Midbrain (tissue), 1 donor: ENCODE results near the gene OPRL1.
"Not testable (repeated sequence)": the region's sequence is repeated elsewhere in the genome, so short reads cannot be mapped to it uniquely, and the experiment has no call there.

ENCODE experiments used
- DNase-seq: peaks from one replicate; lab custom pipeline; 2025; lab: John Stamatoyannopoulos, UW

The OPRL1 gene

DNA sequence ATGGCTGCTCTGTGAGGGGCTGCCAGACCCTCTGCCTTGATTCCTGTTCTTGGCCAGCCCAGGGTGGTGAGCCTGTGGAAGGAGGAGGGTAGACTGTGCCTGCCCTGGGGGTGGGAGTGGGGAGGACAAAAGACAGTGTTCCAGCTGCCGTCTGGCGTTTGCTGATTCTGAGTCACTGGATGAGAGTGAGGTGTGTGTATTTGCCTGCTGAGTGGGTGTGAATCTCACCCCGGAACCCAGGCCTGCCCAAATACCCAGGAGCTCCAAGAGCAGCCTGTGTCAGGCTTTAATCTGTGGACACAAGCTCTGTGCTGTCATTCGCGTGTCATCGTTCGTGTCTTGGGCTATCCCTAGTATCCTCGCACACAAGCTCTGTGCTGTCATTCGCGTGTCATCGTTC lies 6.9 kb downstream of the OPRL1 start:
- DNase-seq: no peak

DNA sequence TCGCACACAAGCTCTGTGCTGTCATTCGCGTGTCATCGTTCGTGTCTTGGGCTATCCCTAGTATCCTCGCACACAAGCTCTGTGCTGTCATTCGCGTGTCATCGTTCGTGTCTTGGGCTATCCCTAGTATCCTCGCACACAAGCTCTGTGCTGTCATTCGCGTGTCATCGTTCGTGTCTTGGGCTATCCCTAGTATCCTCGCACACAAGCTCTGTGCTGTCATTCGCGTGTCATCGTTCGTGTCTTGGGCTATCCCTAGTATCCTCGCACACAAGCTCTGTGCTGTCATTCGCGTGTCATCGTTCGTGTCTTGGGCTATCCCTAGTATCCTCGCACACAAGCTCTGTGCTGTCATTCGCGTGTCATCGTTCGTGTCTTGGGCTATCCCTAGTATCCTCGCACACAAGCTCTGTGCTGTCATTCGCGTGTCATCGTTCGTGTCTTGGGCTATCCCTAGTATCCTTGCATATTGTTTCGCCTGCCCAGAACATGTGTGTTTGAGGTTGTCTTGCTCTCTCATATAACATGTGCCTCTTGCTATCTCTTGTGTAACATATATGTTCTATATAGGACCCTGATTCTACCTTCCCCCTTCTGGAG lies 7.4 kb downstream of the OPRL1 start:
- not testable (repeated sequence) for DNase-seq

DNA sequence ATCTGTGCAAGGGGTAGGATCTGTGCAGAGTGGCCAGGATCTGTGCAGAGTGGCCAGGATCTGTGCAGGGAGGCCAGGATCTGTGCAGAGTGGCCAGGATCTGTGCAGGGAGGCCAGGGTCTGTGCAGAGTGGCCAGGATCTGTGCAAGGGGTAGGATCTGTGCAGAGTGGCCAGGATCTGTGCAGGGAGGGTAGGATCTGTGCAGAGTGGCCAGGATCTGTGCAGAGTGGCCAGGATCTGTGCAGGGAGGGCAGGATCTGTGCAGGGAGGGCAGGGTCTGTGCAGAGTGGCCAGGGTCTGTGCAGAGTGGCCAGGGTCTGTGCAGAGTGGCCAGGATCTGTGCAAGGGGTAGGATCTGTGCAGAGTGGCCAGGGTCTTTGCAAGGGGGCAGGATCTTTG lies 8.7 kb downstream of the OPRL1 start:
- DNase-seq: not testable (repeated sequence)

- peak; percentile 9 for DNase-seq
Observed at GRCh38 chr20:64090165-64090564, 10.3 kb downstream of the OPRL1 start.

DNA sequence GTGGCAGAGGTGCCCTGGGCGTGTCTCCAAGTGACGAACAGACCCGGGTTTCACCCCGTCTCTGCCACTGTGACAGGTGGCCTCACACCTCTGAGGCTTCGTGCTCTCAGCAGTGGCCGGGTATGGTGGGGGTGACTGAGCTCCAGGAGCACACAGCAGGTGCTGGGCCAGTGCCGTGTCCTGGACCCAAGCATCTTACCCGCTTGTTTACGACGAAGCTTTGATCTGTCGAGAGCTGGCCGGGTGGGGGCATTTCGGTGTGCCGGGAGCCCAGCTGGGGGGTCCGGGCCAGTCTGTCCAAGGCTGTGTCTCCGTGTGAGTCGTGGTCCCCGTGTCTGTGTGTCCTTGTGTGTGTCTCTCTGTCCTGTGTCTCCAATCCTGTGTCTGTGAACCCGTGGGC lies 11.5 kb downstream of the OPRL1 start:
- DNase-seq: no peak

GRCh38 chr20:64091770-64092169 lies 11.9 kb downstream of the OPRL1 start:
- DNase-seq: no peak

DNA sequence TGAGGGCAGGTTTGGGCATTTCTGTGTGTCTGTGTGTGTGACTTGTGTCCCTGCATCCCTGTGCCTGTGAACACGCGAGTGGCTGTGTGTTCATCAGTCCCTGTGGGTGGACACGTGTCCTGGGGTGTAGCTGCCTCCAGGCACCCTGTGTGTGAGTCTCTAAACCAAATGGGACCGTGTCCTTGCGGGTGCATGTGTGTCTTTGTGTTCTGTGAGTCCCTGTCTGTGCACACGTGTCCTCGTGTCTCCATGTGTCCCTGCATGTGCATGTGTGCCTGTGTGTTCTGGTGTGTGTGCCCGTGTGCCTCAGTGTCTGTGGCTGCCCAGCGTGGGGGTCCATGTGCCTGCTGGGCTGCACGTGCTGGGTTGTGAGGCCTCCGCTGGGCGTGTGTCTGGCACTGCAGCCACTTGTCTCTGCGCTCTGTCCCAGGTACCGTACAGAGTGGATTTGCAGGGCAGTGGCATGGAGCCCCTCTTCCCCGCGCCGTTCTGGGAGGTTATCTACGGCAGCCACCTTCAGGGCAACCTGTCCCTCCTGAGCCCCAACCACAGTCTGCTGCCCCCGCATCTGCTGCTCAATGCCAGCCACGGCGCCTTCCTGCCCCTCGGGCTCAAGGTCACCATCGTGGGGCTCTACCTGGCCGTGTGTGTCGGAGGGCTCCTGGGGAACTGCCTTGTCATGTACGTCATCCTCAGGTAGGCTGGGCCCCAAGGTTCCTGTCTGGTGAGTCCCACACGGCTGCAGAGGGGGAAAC lies 12.6 kb downstream of the OPRL1 start:
- DNase-seq: no peak

DNA sequence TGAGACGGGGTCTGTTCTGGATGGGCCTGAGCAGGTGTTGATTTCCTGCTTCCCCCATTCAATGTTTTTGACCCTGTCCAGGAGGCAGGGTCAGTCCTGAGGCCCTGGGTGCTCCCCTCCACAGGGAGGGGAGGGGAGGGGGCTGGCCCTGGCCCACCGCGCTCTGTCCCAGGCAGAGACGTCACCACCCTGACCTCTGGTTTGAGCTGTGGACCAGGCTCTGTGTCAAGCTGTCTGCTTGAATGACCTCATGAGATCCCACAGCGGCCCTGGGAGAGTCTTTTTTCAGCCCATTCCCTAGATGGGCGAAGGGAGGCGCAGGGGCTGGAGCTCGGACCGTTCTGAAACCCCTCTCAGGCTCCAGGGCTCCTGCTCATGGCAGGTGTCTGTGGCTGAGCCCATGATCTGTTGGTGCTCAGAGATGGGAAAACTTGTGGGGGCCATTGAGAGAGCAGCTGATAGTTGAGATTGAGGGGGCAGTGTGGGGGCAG lies 13.2 kb downstream of the OPRL1 start:
- DNase-seq: no peak

GRCh38 chr20:64095455-64095854 lies 15.6 kb downstream of the OPRL1 start:
- DNase-seq: no peak

DNA sequence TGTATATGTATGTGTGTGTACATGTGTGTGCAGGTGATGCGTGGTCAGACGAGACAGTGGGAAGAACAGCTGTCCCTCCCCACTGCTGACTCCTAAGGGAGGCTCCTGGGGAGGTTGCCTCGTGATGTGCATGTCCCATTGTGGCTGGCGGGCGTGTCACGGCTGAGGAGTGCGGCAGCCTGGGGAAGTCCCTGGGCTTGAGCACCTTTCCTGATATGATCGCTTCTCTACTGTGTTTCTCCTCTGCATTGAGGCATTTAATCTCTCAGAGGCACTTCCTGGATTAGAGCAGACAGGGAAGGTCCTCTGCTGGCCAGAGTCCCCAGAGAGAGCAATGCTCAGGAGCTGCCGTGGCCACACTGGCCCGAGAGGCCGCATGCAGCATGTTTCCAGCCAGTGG lies 16.0 kb downstream of the OPRL1 start:
- no peak for DNase-seq

- no peak for DNase-seq
Observed at GRCh38 chr20:64096535-64096934, 16.7 kb downstream of the OPRL1 start.

DNA sequence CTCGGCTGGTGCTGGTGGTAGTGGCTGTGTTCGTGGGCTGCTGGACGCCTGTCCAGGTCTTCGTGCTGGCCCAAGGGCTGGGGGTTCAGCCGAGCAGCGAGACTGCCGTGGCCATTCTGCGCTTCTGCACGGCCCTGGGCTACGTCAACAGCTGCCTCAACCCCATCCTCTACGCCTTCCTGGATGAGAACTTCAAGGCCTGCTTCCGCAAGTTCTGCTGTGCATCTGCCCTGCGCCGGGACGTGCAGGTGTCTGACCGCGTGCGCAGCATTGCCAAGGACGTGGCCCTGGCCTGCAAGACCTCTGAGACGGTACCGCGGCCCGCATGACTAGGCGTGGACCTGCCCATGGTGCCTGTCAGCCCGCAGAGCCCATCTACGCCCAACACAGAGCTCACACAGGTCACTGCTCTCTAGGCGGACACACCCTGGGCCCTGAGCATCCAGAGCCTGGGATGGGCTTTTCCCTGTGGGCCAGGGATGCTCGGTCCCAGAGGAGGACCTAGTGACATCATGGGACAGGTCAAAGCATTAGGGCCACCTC lies 18.7 kb downstream of the OPRL1 start:
- no peak for DNase-seq

GRCh38 chr20:64099086-64099786 lies 19.4 kb downstream of the OPRL1 start:
- DNase-seq: no peak

DNA sequence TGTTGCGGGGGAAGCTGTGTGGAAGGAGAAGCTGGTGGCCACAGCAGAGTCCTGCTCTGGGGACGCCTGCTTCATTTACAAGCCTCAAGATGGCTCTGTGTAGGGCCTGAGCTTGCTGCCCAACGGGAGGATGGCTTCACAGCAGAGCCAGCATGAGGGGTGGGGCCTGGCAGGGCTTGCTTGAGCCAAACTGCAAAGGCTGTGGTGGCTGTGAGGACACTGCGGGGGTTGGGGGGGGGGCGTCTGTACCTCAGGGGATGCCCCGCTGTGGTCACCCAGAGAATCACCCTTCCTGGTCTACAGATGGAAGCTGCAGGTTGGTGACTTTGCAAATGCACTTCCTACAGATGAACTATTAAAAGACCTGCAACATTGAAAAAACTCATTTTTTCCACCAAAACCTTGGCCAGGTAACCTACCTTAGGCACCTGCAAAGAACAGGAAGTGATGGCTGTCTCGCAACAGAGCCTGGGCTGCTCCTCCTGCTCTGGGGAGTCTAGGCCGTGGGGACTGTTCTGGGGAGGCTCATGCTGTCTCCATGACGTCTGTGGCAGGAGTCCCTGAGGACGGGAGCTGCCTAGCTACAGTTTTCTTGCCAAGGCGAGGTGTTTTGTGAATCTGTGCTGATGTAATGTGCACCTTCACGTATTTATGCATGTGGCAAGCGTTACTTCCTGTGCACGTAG lies 20.1 kb downstream of the OPRL1 start:
- DNase-seq: no peak

DNA sequence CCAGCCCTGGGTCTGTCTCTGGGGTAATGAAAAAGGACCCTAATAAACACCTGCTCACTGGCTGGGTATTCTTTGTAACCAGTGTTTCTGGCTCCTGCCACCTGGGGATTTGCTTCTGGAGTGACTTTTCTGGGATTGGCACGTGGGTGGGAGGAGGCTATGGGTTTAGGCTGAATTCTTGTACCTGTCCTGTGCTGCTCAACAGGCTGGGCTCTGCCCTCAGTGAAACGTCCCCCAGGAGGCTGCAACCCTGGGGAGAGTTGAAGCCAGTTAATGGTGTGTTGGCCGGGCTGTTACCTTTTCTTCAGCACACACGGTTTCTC lies 20.6 kb downstream of the OPRL1 start:
- DNase-seq: no peak

DNA sequence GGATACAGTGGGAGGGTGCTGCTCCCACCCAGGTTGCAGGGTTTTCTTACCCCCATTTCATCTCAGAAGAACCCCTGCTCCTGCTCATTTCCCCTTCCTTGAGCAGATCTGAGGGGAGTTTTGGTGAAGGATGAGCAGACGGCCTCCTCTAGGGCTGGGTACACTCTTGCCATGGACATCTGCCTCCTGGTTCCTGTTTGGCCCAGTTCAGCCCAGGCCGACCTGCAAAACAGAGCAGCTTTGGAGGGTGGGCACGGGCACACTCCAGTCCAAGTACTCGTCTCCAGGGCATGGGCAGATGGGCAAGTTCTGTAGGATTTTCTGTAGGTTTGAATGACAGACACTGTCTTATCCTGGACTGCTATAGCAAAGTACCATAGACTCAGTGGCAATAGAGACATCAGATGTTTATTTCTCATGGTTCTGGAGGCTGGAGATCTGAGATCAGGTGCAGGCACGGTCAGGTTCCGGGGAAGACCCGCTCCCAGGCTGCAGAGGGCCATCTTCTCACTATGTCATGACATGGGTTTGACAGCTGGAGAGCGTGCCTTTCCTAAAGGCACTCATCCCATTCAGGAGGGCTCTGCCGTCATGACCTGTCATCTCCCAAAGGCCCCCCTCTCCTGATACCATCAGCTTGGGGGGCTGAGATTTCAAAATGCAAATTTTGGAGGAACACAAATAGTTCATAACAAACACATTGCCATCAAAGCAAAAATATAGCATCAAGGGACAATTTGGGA lies 21.2 kb downstream of the OPRL1 start:
- no peak for DNase-seq

- peak; percentile 13 for DNase-seq
Observed at GRCh38 chr20:64101731-64102621, 22.1 kb downstream of the OPRL1 start.

DNA sequence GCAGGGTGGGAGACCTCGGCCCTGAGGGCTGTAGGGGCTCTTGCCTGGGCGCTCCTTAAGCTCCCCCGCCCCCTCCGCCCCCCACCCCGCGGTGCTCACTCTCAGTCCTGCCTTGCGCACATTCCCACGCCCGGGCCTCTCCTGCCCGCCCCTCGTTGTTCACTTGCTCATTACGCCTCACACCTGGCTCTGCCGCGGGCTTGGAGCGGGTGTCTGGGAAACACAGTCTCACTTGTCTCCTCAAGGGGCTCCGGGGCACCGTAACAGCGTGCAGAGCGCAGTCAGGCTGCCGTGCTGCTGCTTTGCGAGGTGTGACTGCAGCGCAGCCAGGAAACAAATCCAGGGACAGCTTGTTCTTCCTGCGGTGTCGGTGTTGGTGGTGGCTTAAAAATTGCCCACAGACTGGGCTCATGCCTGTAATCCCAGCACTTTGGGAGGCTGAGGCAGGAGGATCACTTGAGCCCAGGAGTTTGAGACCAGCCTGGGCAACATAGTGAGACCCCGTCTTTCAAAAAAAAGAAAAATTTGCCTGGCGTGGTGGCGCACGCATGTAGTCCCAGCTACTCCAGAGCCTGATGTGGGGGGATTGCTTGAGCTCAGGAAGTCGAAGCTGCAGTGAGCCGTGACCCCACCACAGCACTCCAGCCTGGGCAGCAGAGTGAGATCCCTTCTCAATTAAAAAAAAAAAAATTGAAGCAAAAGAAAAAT lies 22.9 kb downstream of the OPRL1 start:
- DNase-seq: no peak

DNA sequence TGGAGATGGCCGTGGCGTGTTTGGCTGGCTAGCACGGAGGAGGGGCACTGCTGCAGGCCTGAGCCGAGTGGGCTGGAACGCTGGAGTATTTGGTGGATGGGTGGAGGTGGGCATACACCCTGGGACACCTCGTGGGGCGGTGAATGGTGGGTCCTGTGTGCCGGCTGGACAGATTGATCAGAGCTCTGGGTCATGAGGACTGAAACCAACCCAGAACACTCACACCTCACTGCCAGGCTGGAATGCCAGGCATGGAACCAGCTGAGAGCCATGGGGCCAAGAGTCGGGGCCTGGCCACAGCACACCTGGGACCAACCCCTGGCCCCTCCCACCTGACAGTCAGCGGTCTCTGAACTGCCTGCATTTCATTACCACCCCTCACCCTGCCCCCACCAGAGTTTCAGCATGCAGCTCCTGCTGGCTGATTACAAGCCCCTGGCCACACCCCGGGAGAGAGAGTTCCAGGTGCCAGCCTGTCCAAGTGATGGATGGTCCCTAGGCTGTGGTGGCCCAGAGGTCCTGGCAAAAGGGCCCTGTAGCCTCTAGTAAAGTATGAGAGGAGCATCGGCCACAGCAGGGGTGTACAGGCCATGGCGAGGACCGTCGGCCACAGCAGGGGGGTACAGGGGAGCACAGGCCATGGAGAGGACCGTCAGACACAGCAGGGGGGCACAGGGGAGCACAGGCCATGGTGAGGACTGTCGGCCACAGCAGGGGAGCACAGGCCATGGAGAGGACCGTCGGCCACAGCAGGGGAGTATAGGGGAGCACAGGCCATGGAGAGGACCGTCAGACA lies 24.2 kb downstream of the OPRL1 start:
- DNase-seq: no peak
